ENCODE measurements around the gene C10orf143. TPM values are rescaled to one million over a fixed set of nuclear protein-coding genes. Genes with fewer than 3 reads are reported as not detected.

C10orf143 gene
- total and polyA plus RNA-seq, 2 of the 8 experiments (the other 6 are each of a cell fraction or from before 2014, with no cell fraction given) = 1.6 to 2.0 TPM

- no peak for TF ChIP-seq CHD7 (IDR thresholded peaks at IDR 0.05; ENCODE audit: insufficient replicate concordance, low read length)
Measured at GRCh38 chr10:130109796-130110245, 809 bp downstream of the C10orf143 start (continued).

Data from H1 (cell line).